NCI-H1105 treated with DMSO at 0.1 percent for 48 hours (cell line): ENCODE data around the gene NFYA.
"Not testable (repeated sequence)": the region's sequence is repeated elsewhere in the genome, so short reads cannot be mapped to it uniquely, and the experiment has no call there.

ENCODE experiments used
- DNase-seq: peaks from one replicate; lab custom pipeline; 2025; lab: John Stamatoyannopoulos, UW

Gene NFYA

DNA sequence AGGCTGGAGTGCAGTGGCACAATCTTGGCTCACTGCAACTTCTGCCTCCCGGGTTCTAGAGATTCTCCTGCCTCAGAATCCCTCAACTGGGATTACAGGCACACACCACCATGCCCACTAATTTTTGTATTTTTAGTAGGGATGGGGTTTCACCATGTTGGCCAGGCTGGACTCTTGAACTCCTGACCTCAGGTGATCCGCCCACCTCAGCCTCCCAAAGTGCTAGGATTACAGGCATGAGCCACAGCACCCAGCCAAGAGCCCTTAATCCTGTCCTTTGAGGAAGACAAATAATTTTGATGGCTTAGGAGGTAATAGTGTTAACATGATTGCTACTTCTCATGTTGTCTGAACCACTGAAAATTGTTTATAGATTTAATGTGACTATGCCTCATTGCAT, 42.3 kb downstream of the NFYA start:
- DNase-seq, result not testable (repeated sequence)

- no peak for DNase-seq
Measured at GRCh38 chr6:41119508-41119907, 46.7 kb downstream of the NFYA start.

GRCh38 chr6:41120058-41120457, 47.3 kb downstream of the NFYA start:
- no peak for DNase-seq

GRCh38 chr6:41122373-41122772, 49.6 kb downstream of the NFYA start:
- no peak for DNase-seq

- no peak for DNase-seq
Measured at GRCh38 chr6:41122918-41123317, 50.1 kb downstream of the NFYA start.

- no peak for DNase-seq
Measured at GRCh38 chr6:41125282-41125681, 52.5 kb downstream of the NFYA start.

DNA sequence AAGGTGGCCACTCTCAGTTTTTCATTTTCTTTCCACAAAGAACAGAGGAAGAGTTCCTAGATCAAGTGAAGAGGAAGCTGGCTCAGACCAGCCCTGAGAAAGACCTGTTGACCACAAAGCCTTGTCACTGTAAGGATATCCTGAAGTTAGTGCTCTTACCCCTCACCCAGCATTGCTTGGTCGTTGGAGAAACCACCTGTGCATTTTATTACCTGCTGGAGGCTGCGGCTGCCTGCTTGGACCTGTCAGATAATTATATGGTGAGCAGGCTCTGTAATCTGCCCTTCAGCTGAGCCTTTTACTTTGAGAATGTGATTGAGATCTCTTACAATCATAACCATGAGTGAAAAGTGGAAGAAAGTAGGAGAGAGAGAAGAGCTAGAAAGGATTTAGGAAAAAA, 59.5 kb downstream of the NFYA start:
- peak; percentile 94 for DNase-seq

- no peak for DNase-seq
Measured at GRCh38 chr6:41135062-41135832, 62.5 kb downstream of the NFYA start.

DNA sequence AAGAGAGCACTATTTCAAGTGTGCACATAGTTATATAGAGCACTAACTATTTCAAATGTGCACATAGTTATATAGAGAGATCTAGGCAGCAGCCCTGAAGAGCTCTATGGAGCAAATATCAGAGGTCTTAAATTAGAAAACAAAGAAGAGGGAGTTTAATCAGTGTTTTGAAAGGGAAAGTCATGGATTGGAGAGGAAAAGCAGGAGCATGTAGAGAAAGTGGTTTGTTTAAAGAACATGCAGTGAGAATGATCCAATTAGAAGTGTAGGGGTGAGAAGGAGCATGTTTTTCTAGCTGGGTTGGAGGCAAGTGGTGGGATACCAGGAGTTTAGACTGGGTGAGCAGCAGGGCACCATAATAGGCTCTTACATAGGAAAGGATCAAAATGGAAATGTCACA, 64.1 kb downstream of the NFYA start:
- DNase-seq, result no peak

GRCh38 chr6:41147917-41148316, 75.1 kb downstream of the NFYA start:
- no peak for DNase-seq
